Measurements from ENCODE around the gene STRIP2. TPM values are rescaled to one million over a fixed set of nuclear protein-coding genes. Genes with fewer than 3 reads are reported as not detected.

Gene STRIP2
- total and polyA plus RNA-seq, 2 experiments from 2014 or later, result 4.7 to 10.6 TPM

- TF ChIP-seq ZNF462 (CRISPR knock-in tag; IDR thresholded peaks at IDR 0.05), result no peak
- TF ChIP-seq NANOG (IDR thresholded peaks at IDR 0.05; ENCODE audit: borderline replicate concordance), result no peak
- no peak for TF ChIP-seq EZH2 (IDR thresholded peaks at IDR 0.05; ENCODE audit: low read depth, unreplicated experiment)
- no peak for TF ChIP-seq POLR2AphosphoS5 (IDR thresholded peaks at IDR 0.05; ENCODE audit: low read depth)
- no peak for TF ChIP-seq ETS1 (IDR thresholded peaks at IDR 0.05)
- TF ChIP-seq CTCF (conservative IDR thresholded peaks at IDR 0.05; ENCODE audit: low read depth in 2 of 2), result no peak
Measured at GRCh38 chr7:129462420-129462819, 28.2 kb downstream of the STRIP2 start (continued).

- no peak overlapping the region for H3K4me3 Mint-ChIP-seq
- Histone ChIP-seq H3F3A (replicated peaks; ENCODE audit: low read depth) (no peaks in the 10 kb centered on the region), H3K4me3 (no peak overlapping the region), H3K4me2 (no peak overlapping the region), H2AFZ (no peak overlapping the region), H3K79me2 (replicated peaks; ENCODE audit: insufficient read depth) (no peaks in the 10 kb centered on the region), H3K4me1 (ENCODE audit: insufficient read depth) (no peaks in the 10 kb centered on the region), H3K36me3 (ENCODE audit: insufficient read depth) (peaks cover 22% of the 10 kb centered on the region), H3K27me3 (ENCODE audit: insufficient read depth) (no peaks in the 10 kb centered on the region), H3K9me2 (ENCODE audit: insufficient read depth) (no peaks in the 10 kb centered on the region), H4K20me1 (replicated peaks; ENCODE audit: insufficient read depth) (no peaks in the 10 kb centered on the region; the same call in 1 of the 2 replicates), H3K27ac (ENCODE audit: low read depth) (no peak overlapping the region)
- H3K27me3 Mint-ChIP-seq (ENCODE audit: insufficient read depth, low read depth, poor library complexity), result no peaks in the 10 kb centered on the region
- H3K4me1 Mint-ChIP-seq, result peaks cover 4% of the 10 kb centered on the region; the same call in 2 of the 3 replicates
- no peaks in the 10 kb centered on the region for H3K9me3 Mint-ChIP-seq
- no peak overlapping the region for H3K27ac Mint-ChIP-seq
- H3K36me3 Mint-ChIP-seq (ENCODE audit: low read depth), result no peaks in the 10 kb centered on the region
- no peak for DNase-seq (ENCODE audit: low spot score)
- ATAC-seq, result no peak
- no peak for TF ChIP-seq REST (IDR thresholded peaks at IDR 0.05; ENCODE audit: unreplicated experiment)
- TF ChIP-seq EZH2 (IDR thresholded peaks at IDR 0.05; ENCODE audit: low read depth, unreplicated experiment), result no peak
- no peak for TF ChIP-seq CTCF (conservative IDR thresholded peaks at IDR 0.05; ENCODE audit: low read depth in 2 of 2)
- TF ChIP-seq ZNF331 (CRISPR knock-in tag; IDR thresholded peaks at IDR 0.05; ENCODE audit: low read depth), result no peak
- no peak for TF ChIP-seq ZNF114 (CRISPR knock-in tag; IDR thresholded peaks at IDR 0.05)
Measured at GRCh38 chr7:129464194-129464593, 30.0 kb downstream of the STRIP2 start.
